Measurements from ENCODE around the gene PSMD2. TPM values are rescaled to one million over a fixed set of nuclear protein-coding genes. Genes with fewer than 3 reads are reported as not detected.

The PSMD2 gene
- total RNA-seq, 4 donors from 2014 or later, result 63.6 to 234 (median 195) TPM

GRCh38 chr3:184255291-184256039, 43.6 kb upstream of the PSMD2 start:
- Histone ChIP-seq H3K4me3 (no peak overlapping the region), H3K27ac (no peak overlapping the region), H3K27me3 (peaks cover 25% of the 10 kb centered on the region), H3K36me3 (no peaks in the 10 kb centered on the region), H3K4me1 (peaks cover 0 to 13% (median 10%) of the 10 kb centered on the region in 4 donors), H3K9me3 (no peaks in the 10 kb centered on the region)
- intact Hi-C loops (cut with DNase I; ENCODE audit: low total_unique reads), result no loop called here
- in situ Hi-C loops (cut with MboI; ENCODE audit: low pct_ligation_motif_present in 1 of 4, low pct_unique_long_range_greater_than_20kb in 1 of 4, low sequenced_read_pairs in 3 of 4), result loop anchor here in 1 of 4 donors (25.0 kb wide), 1 partner anchor 368 kb away; the partner anchor contains the start of gene PARL
- TF ChIP-seq CTCF (IDR thresholded peaks at IDR 0.05) (no peak), EP300 (IDR thresholded peaks at IDR 0.05; ENCODE audit: low read depth) (no peak), POLR2AphosphoS5 (IDR thresholded peaks at IDR 0.05) (no peak), POLR2A (IDR thresholded peaks at IDR 0.05) (no peak)
- 96% methylated on average over 3 of the region's 3 CpGs; no CpG with 5 or more reads in 1 of the 2 donors for WGBS, 2 donors (ENCODE audit: low coverage in 1 of 2)
- no peak for DNase-seq

- peaks cover 41% of the 10 kb centered on the region for H3K27me3 ChIP-seq
- 84 to 94% methylated on average over 5 to 23 of the region's 23 CpGs for WGBS, 2 donors (ENCODE audit: low coverage in 1 of 2)
- in situ Hi-C loops (cut with MboI; ENCODE audit: low pct_ligation_motif_present in 1 of 4, low pct_unique_long_range_greater_than_20kb in 1 of 4, low sequenced_read_pairs in 3 of 4), result loop anchor here in 1 of 4 donors (25.0 kb wide), 1 partner anchor 370 kb away; the partner anchor contains the start of gene PARL
These were observed 41.7 kb upstream of the PSMD2 start for GRCh38 chr3:184257083-184257915.

GRCh38 chr3:184258926-184259325, 40.1 kb upstream of the PSMD2 start:
- H3K9me3 ChIP-seq, result no peaks in the 10 kb centered on the region
- DNase-seq, result no peak
- intact Hi-C loops (cut with DNase I; ENCODE audit: low total_unique reads) (no loop called here), in situ Hi-C loops (cut with MboI; ENCODE audit: low pct_ligation_motif_present in 1 of 4, low pct_unique_long_range_greater_than_20kb in 1 of 4, low sequenced_read_pairs in 3 of 4) (loop anchor here in 1 of 4 donors (25.0 kb wide), 1 partner anchor 372 kb away; the partner anchor contains the start of gene PARL)
- no peak overlapping the region for H3K27ac ChIP-seq
- WGBS, 2 donors (ENCODE audit: low coverage in 1 of 2), result 84% methylated on average over 5 of the region's 5 CpGs; no CpG with 5 or more reads in 1 of the 2 donors
- no peaks in the 10 kb centered on the region for H3K36me3 ChIP-seq
- H3K4me1 ChIP-seq, result peaks cover 9 to 30% (median 28%) of the 10 kb centered on the region in 4 donors
- TF ChIP-seq POLR2AphosphoS5 (IDR thresholded peaks at IDR 0.05) (no peak), CTCF (IDR thresholded peaks at IDR 0.05) (no peak), EP300 (IDR thresholded peaks at IDR 0.05; ENCODE audit: low read depth) (no peak), POLR2A (IDR thresholded peaks at IDR 0.05) (no peak)
- H3K4me3 ChIP-seq, result no peak overlapping the region
- H3K27me3 ChIP-seq, result peaks cover 57% of the 10 kb centered on the region

More at GRCh38 chr3:184257083-184257915, 41.7 kb upstream of the PSMD2 start:
- TF ChIP-seq POLR2AphosphoS5 (IDR thresholded peaks at IDR 0.05) (no peak), EP300 (IDR thresholded peaks at IDR 0.05; ENCODE audit: low read depth) (no peak), POLR2A (IDR thresholded peaks at IDR 0.05) (no peak), CTCF (IDR thresholded peaks at IDR 0.05) (no peak)
- Histone ChIP-seq H3K27ac (no peak overlapping the region), H3K4me3 (no peak overlapping the region), H3K9me3 (no peaks in the 10 kb centered on the region), H3K4me1 (peaks cover 9 to 26% (median 24%) of the 10 kb centered on the region in 4 donors), H3K36me3 (no peaks in the 10 kb centered on the region)
- intact Hi-C loops (cut with DNase I; ENCODE audit: low total_unique reads), result no loop called here
- DNase-seq, result no peak

Data from transverse colon (tissue), 4 donors.